NT2/D1 (cell line): Measurements from ENCODE around the gene OPRL1.

Experiments used
- SUZ12 ChIP-seq: IDR thresholded peaks from 2 replicates; pipeline ENCODE4 v1.6.1; 2011; ENCODE audit not compliant: insufficient read length, insufficient read depth; ENCODE audit errors: extremely low read depth
- YY1 ChIP-seq: IDR thresholded peaks from 2 replicates; pipeline ENCODE4 v1.6.1; 2011; ENCODE audit not compliant: insufficient read length, insufficient read depth
- ZNF274 ChIP-seq: IDR thresholded peaks from 2 replicates; pipeline ENCODE4 v1.6.1; 2011; ENCODE audit warnings: mild to moderate bottlenecking, low read depth, low read length

- no peak for TF ChIP-seq SUZ12
- TF ChIP-seq YY1, result no peak
- TF ChIP-seq ZNF274, result no peak
Observed at GRCh38 chr20:64116016-64116415, 36.1 kb downstream of the OPRL1 start.
